Adipose tissue (tissue), 3 donors: ENCODE data around the gene HOXB6. TPM values are rescaled to one million over a fixed set of nuclear protein-coding genes. Genes with fewer than 3 reads are reported as not detected.

Experiments used
- H3K27ac ChIP-seq: one replicate; pipeline ENCODE4 v1.5.1; 2013; ENCODE audit warnings: low read depth, low read length
- WGBS, 3 donors: extraction: QIAGEN DNeasy Blood & Tissue Kit; methylation state at CpG; one replicate each; pipeline ENCODE4 v1.1.7; 2013; 5-methylcytosine and 5-hydroxymethylcytosine counted together
- polyA plus RNA-seq, 3 donors: library from polyadenylated mRNA; stranded (reverse); fragments of 200-250 nt; gene quantifications; one replicate each; pipeline ENCODE4 v1.2.3, GENCODE V29; 2013
- donor health status: healthy with polysubstance abuse.
- donor health status: Bipolar disorder and iron deficiency.
- donor health status: healthy.

HOXB6 gene
- polyA plus RNA-seq, result 10 to 100 TPM in 2 of 3 donors, 1 to 10 TPM in 1; 1.8 to 14.7 (median 10.4) TPM

- no peak within 1 kb of the TSS for H3K27ac ChIP-seq
Measured at GRCh38 chr17:48604770-48605329, at the start of gene HOXB6. HOXB6 (minus strand) TSS chr17:48604986; CDS start chr17:48598150, 6,836 bp downstream.

GRCh38 chr17:48649741-48650140, 45.0 kb upstream of the HOXB6 start:
- H3K27ac ChIP-seq, result no peak overlapping the region

More at GRCh38 chr17:48604770-48605329, at the start of gene HOXB6:
- 11 to 29% (median 15%) methylated on average over 16 of the region's 16 CpGs for WGBS, 3 donors

DNA sequence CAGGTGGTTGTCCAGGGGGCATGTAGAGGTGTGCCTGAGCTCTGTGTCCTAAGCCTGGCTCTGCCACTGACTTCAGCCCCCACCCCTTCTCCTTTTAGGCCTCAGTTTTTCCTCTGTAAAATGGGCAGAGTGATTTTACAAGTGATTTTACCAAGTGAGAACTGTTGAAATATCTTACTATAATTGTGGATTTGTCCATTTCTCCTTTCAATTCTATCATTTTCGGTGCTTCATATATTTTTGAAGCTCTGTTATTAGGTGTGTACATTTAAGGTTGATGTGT, 43.1 kb upstream of the HOXB6 start:
- 63 to 88% (median 69%) methylated on average over 1 of the region's 1 CpG for WGBS, 3 donors
- H3K27ac ChIP-seq, result no peak overlapping the region

More at GRCh38 chr17:48649741-48650140, 45.0 kb upstream of the HOXB6 start:
- WGBS, 3 donors, result 67 to 88% (median 82%) methylated on average over 1 of the region's 1 CpG

DNA sequence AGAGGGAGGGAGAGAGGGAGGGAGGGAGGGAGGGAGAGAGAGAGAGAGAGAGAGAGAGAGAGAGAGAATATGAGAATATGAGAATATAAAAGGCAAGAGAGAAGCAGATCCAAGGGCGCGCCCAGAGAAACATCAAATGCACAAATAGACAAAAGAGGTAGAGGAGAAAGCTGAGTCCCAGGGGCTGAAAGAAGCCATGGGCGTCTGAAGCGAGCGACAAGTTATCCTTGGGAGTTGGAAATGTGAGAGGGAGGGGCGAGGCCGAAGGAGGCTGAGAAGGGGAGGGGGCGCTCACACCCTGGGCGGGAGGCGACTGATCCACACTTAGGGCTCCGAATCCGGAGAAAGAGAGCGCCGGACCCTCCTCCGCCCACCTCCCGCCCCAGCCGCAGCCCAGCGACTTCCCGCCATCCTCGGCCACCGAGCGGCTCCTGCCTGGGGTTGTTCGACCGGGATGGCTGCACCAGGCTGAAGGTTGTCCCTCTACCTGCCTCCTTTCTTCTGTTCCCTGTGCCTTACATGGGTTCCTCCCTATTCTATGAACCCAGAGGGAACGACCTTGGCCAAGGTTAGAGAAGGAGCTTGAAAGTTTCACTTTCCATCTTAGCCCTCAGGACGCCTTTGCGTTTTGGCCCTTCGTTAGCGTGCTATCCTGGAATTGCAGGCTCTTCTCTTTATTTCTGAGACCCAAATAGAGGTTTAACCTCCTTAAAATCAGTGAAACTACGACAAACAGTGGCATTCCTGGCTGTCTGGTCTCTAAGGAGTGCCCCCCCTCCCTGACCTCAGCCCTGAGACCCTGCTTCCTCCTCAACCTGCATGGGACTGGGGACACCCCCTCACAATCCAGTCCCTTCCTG, 42.5 kb upstream of the HOXB6 start:
- H3K27ac ChIP-seq, result no peak overlapping the region
- 2% methylated on average over 27 to 30 of the region's 30 CpGs for WGBS, 3 donors

GRCh38 chr17:48646183-48647102, 41.7 kb upstream of the HOXB6 start:
- WGBS, 3 donors, result 2 to 8% (median 7%) methylated on average over 71 to 80 of the region's 80 CpGs
- H3K27ac ChIP-seq, result no peak overlapping the region

- no peak overlapping the region for H3K27ac ChIP-seq
- 20 to 53% (median 48%) methylated on average over 14 of the region's 14 CpGs for WGBS, 3 donors
Measured at GRCh38 chr17:48645639-48646182, 40.9 kb upstream of the HOXB6 start.

DNA sequence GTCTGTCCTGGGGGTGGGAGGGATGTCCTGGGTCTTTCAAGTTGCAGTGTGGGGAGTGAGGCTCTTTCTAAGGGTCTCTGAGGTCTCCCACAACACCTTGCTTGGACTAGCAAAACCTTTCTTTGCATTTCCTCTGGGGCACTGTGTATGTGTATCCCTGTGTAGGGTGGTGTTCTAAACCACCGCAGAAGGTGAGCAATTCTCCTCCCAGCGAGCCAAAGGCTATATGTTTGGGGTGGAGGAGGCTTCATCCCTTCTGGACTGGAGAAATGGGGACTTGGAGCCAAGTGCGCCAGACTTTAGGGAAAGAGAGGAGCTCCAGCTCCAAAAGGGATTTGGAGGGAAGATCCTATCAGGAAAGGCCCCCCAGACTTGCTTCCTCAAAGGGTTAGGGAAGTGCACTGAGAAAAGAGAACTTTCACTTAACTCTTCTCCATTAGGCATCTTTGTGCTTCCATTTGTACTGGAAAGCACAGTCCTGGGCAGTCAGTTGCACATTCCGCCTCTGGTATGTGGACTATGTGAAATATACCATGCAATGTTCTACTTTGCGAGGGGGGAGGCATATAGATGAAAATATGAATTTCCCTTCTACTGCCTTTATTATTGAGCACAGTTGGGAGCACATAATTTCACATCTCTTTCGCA, 40.2 kb upstream of the HOXB6 start:
- H3K27ac ChIP-seq, result no peak overlapping the region
- WGBS, 3 donors, result 23 to 63% (median 61%) methylated on average over 6 of the region's 6 CpGs

GRCh38 chr17:48644159-48644558, 39.4 kb upstream of the HOXB6 start:
- H3K27ac ChIP-seq, result no peak overlapping the region
- whole genome bisulfite sequencing, 3 donors, result 57 to 85% (median 73%) methylated on average over 1 of the region's 1 CpG

DNA sequence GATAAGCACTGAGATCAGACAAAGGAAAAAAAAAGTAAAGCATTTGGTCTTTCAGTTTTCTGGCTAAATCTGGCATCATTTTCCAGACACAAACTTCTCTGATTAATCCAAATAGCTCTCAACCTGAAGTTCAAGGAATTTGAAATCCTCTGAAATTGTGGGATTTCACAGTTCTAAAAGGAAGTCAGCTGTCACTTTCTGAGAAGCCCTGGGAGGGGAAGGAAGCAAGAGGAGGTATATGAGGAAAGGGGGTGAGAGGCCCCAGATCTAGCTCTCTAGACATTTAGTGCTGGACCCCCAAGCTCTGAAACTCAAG, 38.9 kb upstream of the HOXB6 start:
- no peak overlapping the region for H3K27ac ChIP-seq

DNA sequence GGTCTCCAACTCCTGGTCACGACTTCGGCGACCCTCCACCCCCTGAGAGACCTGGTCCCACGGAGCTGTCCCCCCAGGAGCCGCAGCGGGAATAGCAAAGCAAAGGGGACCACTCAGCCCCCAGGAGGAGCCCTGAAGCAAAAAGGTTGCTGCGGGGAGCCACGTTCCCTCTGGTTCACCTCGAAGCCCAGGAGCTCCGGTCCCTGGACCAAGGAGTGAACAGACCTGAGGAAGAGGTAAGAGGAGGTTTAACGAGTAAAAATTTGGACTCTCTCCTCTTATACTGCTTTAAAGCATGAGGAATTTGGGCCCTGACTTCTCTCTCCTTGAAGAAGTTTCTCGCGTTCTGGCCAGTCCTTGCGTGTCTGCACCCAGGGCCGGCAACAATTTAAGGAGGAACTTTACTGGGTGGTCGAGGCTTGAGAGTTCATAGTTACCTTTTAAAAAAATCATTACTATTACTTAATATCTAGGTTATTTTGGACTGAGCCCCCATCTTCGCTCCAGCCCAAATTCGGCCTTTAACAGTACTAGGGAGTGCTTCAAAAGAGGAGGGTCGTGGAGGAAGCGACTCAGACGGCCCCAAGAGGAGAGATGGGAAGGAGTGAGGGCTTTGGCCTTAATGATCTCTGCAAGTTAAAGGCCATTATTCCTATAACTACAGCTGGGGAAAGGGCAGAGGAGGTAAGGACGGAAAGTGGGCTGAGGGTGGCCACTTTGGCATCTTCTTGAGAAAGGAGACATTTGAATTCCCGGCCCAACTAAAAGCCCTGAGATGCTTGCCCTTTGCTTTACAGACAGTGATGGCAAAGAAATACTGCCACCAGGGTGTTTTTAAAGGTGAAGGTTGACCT, 38.3 kb upstream of the HOXB6 start:
- H3K27ac ChIP-seq, result no peak overlapping the region
- WGBS, 3 donors, result 19 to 51% (median 45%) methylated on average over 23 of the region's 23 CpGs

DNA sequence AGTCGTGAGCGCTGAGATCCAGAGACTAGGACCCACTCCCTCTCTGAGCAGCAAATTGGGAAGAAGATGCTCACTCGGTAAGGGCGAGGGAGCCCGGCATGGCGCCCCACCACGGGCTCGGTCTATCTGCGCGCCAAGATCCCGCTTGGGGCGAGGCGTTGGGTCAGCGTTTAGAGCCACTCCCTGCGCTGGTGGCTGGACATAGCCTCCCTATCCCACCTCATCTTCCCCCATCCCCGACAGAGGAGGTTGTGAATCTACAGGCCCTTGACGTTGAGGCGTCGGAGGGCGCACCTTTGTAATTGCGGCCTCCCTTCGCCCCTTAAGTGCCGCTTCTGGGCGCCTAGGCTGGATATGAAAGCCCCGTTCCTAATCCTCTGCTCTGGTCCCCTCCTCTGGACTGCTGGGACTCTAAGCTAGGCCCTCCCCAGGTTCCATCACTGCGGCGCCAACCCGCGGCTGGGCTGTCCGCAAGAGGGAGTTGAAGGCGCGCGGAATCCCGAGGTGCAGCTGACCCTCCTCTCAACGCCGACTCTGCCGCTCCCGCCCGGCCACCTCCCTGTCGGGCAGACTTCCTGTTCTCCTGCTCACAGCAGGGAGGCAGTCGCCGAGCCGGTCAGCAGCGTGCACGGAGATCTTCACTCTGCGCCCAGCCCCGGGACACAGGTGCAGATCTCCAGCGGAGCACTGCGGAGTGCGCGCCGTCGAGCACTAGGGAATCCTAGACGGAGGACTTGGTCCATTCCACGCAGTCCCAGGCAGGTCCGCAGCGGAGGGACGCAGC, 37.5 kb upstream of the HOXB6 start:
- no peak overlapping the region for H3K27ac ChIP-seq
- 4 to 15% (median 8%) methylated on average over 58 of the region's 58 CpGs for WGBS, 3 donors

GRCh38 chr17:48641541-48642058, 36.8 kb upstream of the HOXB6 start:
- WGBS, 3 donors, result 5 to 24% (median 13%) methylated on average over 29 of the region's 29 CpGs

GRCh38 chr17:48640858-48641180, 36.0 kb upstream of the HOXB6 start:
- 38 to 84% (median 70%) methylated on average over 1 of the region's 1 CpG for WGBS, 3 donors
- H3K27ac ChIP-seq, result no peak overlapping the region

More at GRCh38 chr17:48641541-48642058, 36.8 kb upstream of the HOXB6 start:
- no peak overlapping the region for H3K27ac ChIP-seq

DNA sequence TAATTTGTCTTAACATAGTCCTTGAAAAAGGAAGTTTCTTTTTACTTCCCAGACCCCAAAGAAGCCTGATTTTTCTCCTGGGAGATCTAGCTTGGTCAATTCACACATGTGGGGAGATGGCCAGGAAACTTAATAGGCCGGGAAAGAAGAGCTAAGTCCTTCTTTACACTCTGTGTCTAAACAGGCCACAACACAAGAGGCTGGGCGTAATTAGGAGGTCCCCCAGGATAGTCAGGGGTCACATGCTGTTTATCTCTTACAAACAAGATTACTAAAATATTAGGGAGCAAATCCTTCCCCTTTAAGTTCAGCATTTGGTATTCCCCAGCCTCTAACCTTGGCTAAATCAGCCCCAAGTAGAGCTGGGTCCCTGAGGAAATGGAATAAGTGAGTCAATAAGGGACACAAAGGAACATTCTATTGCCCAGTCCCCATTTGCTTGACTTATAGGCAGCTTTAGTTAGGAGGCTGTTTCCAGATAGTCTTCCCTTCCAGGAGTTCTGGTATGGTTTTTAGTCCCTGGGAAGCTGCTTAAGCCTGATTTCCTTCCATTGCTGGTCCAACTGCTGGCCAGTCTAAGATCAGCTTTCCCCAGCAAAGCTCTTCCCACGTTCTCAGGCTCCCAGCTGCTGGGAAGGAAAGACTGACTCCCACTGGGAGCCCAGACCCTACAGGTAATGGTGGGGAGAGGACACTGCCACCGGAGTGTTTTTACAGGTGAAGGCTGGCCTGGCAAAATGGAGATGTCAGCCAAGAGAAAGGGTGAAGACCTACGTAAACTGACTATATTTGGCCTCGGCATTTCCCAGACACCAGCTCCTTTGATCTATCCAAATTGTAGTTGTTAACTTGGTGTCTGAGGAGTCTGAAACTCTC, 35.4 kb upstream of the HOXB6 start:
- WGBS, 3 donors, result 40 to 77% (median 71%) methylated on average over 6 of the region's 6 CpGs
- no peak overlapping the region for H3K27ac ChIP-seq

- 26 to 62% (median 49%) methylated on average over 5 of the region's 5 CpGs for WGBS, 3 donors
- no peak overlapping the region for H3K27ac ChIP-seq
Measured at GRCh38 chr17:48639136-48639535, 34.4 kb upstream of the HOXB6 start.
